Measurements from ENCODE around the gene RPH3AL. TPM values are rescaled to one million over a fixed set of nuclear protein-coding genes. Genes with fewer than 3 reads are reported as not detected.

The RPH3AL gene
- total RNA-seq, 6 donors from 2014 or later, result 33.6 to 93.2 (median 54.3) TPM

DNA sequence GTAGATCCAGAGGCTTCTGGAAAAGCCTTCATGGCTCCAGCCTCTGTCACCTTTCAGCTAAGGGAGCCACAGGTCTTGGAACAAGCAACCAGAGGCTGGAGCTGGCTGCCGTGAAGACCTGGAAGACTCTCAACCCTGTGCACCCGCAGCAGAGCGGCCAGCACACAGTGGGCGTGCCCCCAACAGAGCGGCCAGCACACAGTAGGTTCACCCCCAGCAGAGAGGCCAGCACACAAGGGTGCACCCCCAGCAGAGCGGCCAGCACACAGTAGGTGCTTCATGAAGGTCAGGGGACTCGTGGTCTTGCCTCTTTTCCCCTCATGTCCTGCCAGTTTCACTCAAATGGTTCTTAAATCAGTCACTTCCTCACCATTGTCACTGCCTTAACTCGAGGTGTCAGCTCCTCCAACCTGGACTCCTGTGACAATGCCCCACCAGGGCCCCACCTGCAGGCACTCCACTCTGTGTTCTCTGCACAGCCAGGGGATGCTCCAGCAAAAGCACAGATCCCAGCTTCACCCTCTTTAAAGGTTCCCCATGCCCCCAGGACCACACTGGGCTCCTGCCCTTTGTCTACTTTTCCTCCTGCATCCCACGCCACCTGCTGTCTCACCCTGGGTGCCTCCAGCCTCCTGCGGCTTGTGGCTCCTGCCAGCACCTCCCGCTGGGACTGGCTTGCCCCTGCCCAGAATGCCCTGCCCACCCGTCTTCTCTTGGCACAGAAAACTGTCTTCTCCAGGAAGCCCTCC lies 128.7 kb downstream of the RPH3AL start:
- Histone ChIP-seq H3K36me3 (no peaks in the 10 kb centered on the region), H3K27me3 (no peaks in the 10 kb centered on the region), H3K27ac (no peak overlapping the region), H3K4me1 (no peaks in the 10 kb centered on the region), H3K9me3 (no peaks in the 10 kb centered on the region), H3K4me3 (no peak overlapping the region)
- 73 to 85% methylated on average over 8 to 12 of the region's 12 CpGs for WGBS, 2 donors
- TF ChIP-seq POLR2A (IDR thresholded peaks at IDR 0.05) (no peak), EP300 (IDR thresholded peaks at IDR 0.05) (no peak), POLR2AphosphoS5 (IDR thresholded peaks at IDR 0.05) (no peak)
- TF ChIP-seq, protein P1, sequence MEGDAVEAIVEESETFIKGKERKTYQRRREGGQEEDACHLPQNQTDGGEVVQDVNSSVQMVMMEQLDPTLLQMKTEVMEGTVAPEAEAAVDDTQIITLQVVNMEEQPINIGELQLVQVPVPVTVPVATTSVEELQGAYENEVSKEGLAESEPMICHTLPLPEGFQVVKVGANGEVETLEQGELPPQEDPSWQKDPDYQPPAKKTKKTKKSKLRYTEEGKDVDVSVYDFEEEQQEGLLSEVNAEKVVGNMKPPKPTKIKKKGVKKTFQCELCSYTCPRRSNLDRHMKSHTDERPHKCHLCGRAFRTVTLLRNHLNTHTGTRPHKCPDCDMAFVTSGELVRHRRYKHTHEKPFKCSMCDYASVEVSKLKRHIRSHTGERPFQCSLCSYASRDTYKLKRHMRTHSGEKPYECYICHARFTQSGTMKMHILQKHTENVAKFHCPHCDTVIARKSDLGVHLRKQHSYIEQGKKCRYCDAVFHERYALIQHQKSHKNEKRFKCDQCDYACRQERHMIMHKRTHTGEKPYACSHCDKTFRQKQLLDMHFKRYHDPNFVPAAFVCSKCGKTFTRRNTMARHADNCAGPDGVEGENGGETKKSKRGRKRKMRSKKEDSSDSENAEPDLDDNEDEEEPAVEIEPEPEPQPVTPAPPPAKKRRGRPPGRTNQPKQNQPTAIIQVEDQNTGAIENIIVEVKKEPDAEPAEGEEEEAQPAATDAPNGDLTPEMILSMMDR (IDR thresholded peaks at IDR 0.05), result no peak
- DNase-seq, result no peak
- ATAC-seq (ENCODE audit: low FRiP score in 2 of 2), result no peak

DNA sequence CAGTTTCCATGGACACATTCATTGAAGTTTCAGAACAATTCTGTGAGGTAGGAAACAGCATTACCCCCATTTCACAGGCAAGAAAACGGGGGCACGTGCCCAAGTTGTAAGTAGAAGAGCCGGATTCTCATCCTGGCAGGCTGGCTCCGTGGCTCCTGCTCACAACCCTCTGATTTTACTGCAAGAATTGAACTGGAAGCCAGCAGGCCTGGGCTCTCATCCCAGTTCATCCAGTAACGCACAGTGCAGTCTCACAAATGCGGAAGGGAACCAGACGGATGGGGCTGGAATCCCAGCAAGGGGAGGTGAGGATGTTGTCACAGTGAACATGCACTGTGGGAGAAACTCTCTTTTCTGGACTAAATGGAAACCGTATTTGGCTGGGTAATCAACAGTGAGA lies 130.4 kb downstream of the RPH3AL start:
- no peaks in the 10 kb centered on the region for H3K9me3 ChIP-seq
- DNase-seq, result no peak
- TF ChIP-seq, protein P1 (IDR thresholded peaks at IDR 0.05), result no peak
- no peaks in the 10 kb centered on the region for H3K27me3 ChIP-seq
- H3K27ac ChIP-seq, result no peak overlapping the region
- WGBS, 2 donors, result 85 to 87% methylated on average over 8 of the region's 8 CpGs
- H3K4me3 ChIP-seq, result no peak overlapping the region
- H3K4me1 ChIP-seq, result no peaks in the 10 kb centered on the region
- H3K36me3 ChIP-seq, result no peaks in the 10 kb centered on the region
- ATAC-seq (ENCODE audit: low FRiP score in 2 of 2), result no peak

DNA sequence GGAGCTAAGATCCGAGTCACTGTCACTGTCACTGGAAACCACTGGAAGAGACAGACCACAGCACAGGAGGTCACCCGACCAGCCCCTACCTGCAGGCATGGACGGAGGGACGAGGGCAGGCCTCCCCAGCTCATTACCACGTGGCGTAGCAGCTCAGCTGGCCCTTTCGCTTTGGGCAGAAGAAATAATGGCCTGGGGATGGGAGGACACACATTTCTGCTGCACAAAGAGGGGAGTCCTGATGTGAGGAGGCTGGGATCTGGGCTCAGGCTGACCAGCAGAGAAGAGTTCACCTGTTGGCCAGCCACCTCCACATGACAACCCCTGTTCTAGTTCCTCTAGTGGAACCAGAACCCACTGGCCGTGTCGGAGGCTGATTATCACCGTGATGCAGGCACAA lies 132.9 kb downstream of the RPH3AL start:
- no peak overlapping the region for H3K27ac ChIP-seq
- H3K4me1 ChIP-seq, result peaks cover 0 to 6% (median 0%) of the 10 kb centered on the region in 4 donors
- no peaks in the 10 kb centered on the region for H3K27me3 ChIP-seq
- no peaks in the 10 kb centered on the region for H3K36me3 ChIP-seq
- no peak overlapping the region for H3K4me3 ChIP-seq
- no peaks in the 10 kb centered on the region for H3K9me3 ChIP-seq
- ATAC-seq (ENCODE audit: low FRiP score in 2 of 2), result no peak
- 93 to 97% methylated on average over 4 to 10 of the region's 10 CpGs for WGBS, 2 donors
- DNase-seq, result no peak
- TF ChIP-seq, protein P1 (IDR thresholded peaks at IDR 0.05), result no peak
- TF ChIP-seq EP300 (IDR thresholded peaks at IDR 0.05), result no peak
- no peak for TF ChIP-seq POLR2A (IDR thresholded peaks at IDR 0.05)
- no peak for TF ChIP-seq POLR2AphosphoS5 (IDR thresholded peaks at IDR 0.05)

DNA sequence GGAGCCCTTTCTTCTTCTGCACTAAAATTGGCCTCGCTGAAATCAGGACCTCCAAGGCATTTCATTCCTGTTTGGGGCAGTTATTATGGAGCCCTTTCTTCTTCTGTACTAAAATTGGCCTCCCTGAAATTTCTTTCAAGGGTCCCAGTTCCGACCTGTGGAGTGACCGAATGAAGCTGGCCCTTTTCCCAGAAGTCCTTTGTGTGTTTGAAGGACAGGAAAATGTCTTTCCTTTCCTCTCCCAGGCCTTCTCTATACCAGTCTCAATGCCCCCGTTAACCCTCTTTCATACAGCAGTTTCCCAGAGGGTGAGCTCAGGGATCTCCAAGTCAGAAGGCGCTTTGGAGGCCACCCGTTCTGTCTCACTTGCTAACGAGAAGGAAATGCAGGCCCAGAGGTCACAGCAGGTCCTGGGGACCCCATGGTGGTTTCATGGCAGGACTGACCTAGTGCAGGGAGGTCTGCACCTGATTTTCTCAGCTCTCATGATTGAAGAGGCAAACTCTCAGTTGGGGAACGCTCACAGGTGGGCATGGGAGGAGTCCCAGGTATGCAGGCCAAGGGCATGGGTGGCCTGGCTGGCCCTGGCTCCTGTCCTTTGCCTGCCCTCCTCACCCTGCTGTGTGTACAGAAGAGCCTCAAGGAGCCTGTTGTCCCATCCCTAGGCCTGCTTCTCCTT lies 134.0 kb downstream of the RPH3AL start:
- no peak for ATAC-seq (ENCODE audit: low FRiP score in 2 of 2)
- H3K36me3 ChIP-seq, result peaks cover 0 to 1% (median 0%) of the 10 kb centered on the region in 4 donors
- no peak overlapping the region for H3K4me3 ChIP-seq
- peaks cover 0 to 6% (median 0%) of the 10 kb centered on the region in 4 donors for H3K4me1 ChIP-seq
- DNase-seq, result no peak
- no peak overlapping the region for H3K27ac ChIP-seq
- no peaks in the 10 kb centered on the region for H3K9me3 ChIP-seq
- WGBS, 2 donors, result 60 to 73% methylated on average over 7 to 8 of the region's 8 CpGs
- TF ChIP-seq POLR2A (IDR thresholded peaks at IDR 0.05) (no peak), POLR2AphosphoS5 (IDR thresholded peaks at IDR 0.05) (no peak), EP300 (IDR thresholded peaks at IDR 0.05) (no peak)
- TF ChIP-seq, protein P1 (IDR thresholded peaks at IDR 0.05), result no peak
- H3K27me3 ChIP-seq, result no peaks in the 10 kb centered on the region
